ENCODE results near the gene NIN. TPM values are rescaled to one million over a fixed set of nuclear protein-coding genes. Genes with fewer than 3 reads are reported as not detected.
A peak's percentile ranks its signal among the peaks of the same experiment; 100 is the strongest.

Gene NIN
- total and polyA plus RNA-seq, 7 experiments from 2014 or later = 51.1 to 149 (median 106) TPM

DNA sequence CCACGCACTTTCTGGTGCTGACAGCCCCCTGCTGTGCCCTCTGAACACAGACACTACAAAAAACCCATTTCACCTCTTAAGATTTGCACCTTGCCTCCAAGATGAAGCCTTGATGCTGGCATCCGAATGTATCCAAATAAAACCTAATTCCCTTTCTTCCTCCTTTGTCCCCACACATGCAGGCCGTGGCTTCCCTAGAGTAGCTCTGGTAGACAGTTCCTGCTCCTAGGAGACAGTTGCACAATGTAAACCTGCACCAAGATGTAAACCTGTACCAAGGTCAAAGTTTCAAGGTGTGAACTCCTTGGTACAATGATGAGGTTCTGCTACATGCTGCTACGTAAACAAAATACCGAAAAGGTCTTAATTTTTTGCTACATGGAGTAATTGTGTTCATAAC lies 40.3 kb upstream of the NIN start:
- Mint-ChIP-seq H3K27me3 (peaks cover 63 to 86% (median 72%) of the 10 kb centered on the region in 5 donors), H3K4me1 (peaks cover 18 to 45% (median 36%) of the 10 kb centered on the region in 7 donors), H3K9me3 (peaks cover 0 to 2% (median 0%) of the 10 kb centered on the region in 11 donors), H3K36me3 (peaks cover 0 to 1% (median 0%) of the 10 kb centered on the region in 5 donors), H3K4me3 (peak overlapping the region in 8 of 10 donors; percentile 2 to 57 (median 42)), H3K27ac (no peak overlapping the region)
- intact Hi-C loops (cut with micrococcal nuclease) = no loop called here
- DNase-seq (no peak), ATAC-seq (no peak)
- POLR2A ChIA-PET = no interaction called here
- H3K4me3 ChIP-seq (ENCODE audit: low read length) = no peak overlapping the region
- H3K9me3 ChIP-seq (ENCODE audit: control insufficient read depth in 2 of 3, low read length in 3 of 3) = no peaks in the 10 kb centered on the region
- H3K4me1 ChIP-seq (ENCODE audit: control insufficient read depth in 2 of 2, insufficient read depth in 2 of 2, low read length in 2 of 2) = peaks cover 14% of the 10 kb centered on the region in 2 donors
- no peaks in the 10 kb centered on the region for H3K36me3 ChIP-seq (ENCODE audit: control insufficient read depth in 2 of 3, insufficient read depth in 3 of 3, low read length in 3 of 3)
- peaks cover 4 to 24% of the 10 kb centered on the region in 2 donors for H3K27me3 ChIP-seq (ENCODE audit: control insufficient read depth in 2 of 2, insufficient read depth in 2 of 2, low read length in 2 of 2)
- CTCF ChIA-PET = no interaction called here
- H3K27ac ChIP-seq (ENCODE audit: low read depth, low read length) = no peak overlapping the region

DNA sequence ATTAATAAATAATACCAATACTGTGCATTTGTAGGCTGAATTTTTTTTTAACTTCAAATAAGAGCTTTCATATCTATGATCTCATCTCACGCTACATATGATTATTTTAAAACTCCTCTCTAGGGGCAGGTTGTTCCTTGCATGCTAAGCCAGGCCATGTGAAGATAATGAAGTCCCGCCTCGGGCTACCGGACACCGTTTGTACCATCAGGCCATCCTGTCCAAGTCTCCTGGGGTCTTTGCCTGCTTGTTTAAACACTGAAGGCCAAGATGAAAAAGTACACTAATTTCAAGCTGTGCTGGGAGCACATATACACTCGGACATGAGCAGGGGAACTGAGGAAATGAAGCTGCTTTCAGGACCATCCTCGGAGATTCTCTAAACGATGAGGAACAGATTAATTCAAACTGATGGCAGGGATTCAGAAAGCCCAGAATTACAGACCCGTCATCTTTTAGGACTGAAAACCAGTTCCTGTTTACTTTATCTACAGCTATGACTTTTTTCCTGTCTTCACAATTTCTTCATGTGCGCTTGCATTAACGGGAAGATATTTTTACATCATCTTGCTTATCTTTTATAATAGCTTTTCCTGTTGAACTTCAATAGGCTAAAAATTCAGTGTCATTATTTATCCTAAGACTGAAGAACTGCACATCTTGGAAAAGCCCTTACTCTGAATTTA lies 34.6 kb upstream of the NIN start:
- Mint-ChIP-seq H3K4me3 (no peak overlapping the region), H3K27ac (no peak overlapping the region), H3K9me3 (no peaks in the 10 kb centered on the region), H3K36me3 (no peaks in the 10 kb centered on the region), H3K4me1 (peaks cover 0 to 13% (median 5%) of the 10 kb centered on the region in 7 donors), H3K27me3 (peaks cover 36 to 77% (median 42%) of the 10 kb centered on the region in 5 donors)
- no peaks in the 10 kb centered on the region for H3K4me1 ChIP-seq (ENCODE audit: control insufficient read depth in 2 of 2, insufficient read depth in 2 of 2, low read length in 2 of 2)
- H3K9me3 ChIP-seq (ENCODE audit: control insufficient read depth in 2 of 3, low read length in 3 of 3) = no peaks in the 10 kb centered on the region
- intact Hi-C loops (cut with micrococcal nuclease) = loop anchor here (10.0 kb wide), 2 partner anchors 51 to 229 kb away; partner anchors contain the start of gene TRIM9 (in 1 of the 2)
- ATAC-seq (peak; percentile 27), DNase-seq (no peak)
- CTCF ChIA-PET = interaction anchor here (0.6 to 1.1 kb wide), 4 partner anchors 88 to 129 kb away, joined by 3 to 6 read pairs (median 3); no protein-coding TSS in a partner anchor
- H3K27ac ChIP-seq (ENCODE audit: low read depth, low read length) = no peak overlapping the region
- no peak overlapping the region for H3K4me3 ChIP-seq (ENCODE audit: low read length)
- no peaks in the 10 kb centered on the region for H3K36me3 ChIP-seq (ENCODE audit: control insufficient read depth in 2 of 3, insufficient read depth in 3 of 3, low read length in 3 of 3)
- POLR2A ChIA-PET = interaction anchor here (0.7 to 1.0 kb wide), 3 partner anchors 36 to 91 kb away, joined by 3 read pairs; no protein-coding TSS in a partner anchor
- peaks cover 4 to 12% of the 10 kb centered on the region in 2 donors for H3K27me3 ChIP-seq (ENCODE audit: control insufficient read depth in 2 of 2, insufficient read depth in 2 of 2, low read length in 2 of 2)

DNA sequence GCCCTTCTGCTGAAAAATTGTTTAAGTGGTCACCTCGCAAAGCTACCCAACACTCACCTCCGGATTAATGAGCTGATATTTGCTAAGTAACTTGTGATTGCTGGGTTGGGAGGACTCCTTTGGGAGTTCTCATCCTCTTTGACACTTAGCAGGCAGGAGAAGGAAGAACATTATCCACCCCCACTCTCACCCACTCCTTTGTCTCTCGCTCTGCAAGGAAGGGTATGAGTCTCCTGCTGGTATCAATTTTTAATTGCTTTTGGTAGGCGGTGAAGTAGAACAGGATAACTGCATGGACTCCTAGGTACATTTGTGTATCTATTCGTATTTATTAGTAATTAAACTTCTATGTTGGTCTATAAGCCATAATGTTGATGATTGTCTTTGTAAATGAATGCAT lies 34.0 kb upstream of the NIN start:
- Mint-ChIP-seq H3K36me3 (no peaks in the 10 kb centered on the region), H3K27me3 (peaks cover 31 to 71% (median 36%) of the 10 kb centered on the region in 5 donors), H3K9me3 (no peaks in the 10 kb centered on the region), H3K27ac (no peak overlapping the region), H3K4me1 (peaks cover 0 to 19% (median 6%) of the 10 kb centered on the region in 7 donors), H3K4me3 (no peak overlapping the region)
- ChIA-PET CTCF (interaction anchor here (1.0 kb wide), 1 partner anchor 88 kb away, joined by 6 read pairs; no protein-coding TSS in a partner anchor), POLR2A (interaction anchor here (0.9 kb wide), 1 partner anchor 90 kb away, joined by 3 read pairs; no protein-coding TSS in a partner anchor)
- intact Hi-C loops (cut with micrococcal nuclease) = loop anchor here (5.0 to 10.0 kb wide), 3 partner anchors 50 to 230 kb away; partner anchors contain the start of genes SAV1 (in 1 of the 2) and TRIM9 (in 1 of the 2)
- Histone ChIP-seq H3K9me3 (ENCODE audit: control insufficient read depth in 2 of 3, low read length in 3 of 3) (no peaks in the 10 kb centered on the region), H3K36me3 (ENCODE audit: control insufficient read depth in 2 of 3, insufficient read depth in 3 of 3, low read length in 3 of 3) (no peaks in the 10 kb centered on the region), H3K4me3 (ENCODE audit: low read length) (no peak overlapping the region), H3K27me3 (ENCODE audit: control insufficient read depth in 2 of 2, insufficient read depth in 2 of 2, low read length in 2 of 2) (peaks cover 4 to 7% of the 10 kb centered on the region in 2 donors), H3K27ac (ENCODE audit: low read depth, low read length) (no peak overlapping the region), H3K4me1 (ENCODE audit: control insufficient read depth in 2 of 2, insufficient read depth in 2 of 2, low read length in 2 of 2) (no peaks in the 10 kb centered on the region)
- ATAC-seq (no peak), DNase-seq (no peak)

DNA sequence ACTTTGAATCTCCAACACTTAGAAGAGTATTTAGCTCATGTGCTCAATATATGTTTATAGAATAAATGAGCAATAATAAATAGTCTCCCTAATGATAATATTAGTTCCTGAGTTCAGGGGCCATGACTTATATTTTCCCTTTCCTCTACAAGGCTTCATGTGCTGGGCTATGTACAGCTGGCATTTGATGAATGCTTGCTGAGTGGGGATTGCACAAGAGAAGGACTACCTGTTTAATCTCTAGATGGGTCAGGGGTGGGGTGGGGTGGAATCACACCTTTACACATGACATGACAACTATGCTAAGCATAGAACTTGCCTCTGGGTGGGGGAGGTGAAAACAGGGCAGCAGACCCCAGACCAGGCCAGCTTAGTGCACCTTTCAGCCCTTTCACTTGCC lies 33.3 kb upstream of the NIN start:
- H3K9me3 Mint-ChIP-seq = no peaks in the 10 kb centered on the region
- H3K27ac Mint-ChIP-seq = no peak overlapping the region
- ATAC-seq (no peak), DNase-seq (no peak)
- ChIA-PET POLR2A (no interaction called here), CTCF (interaction anchor here (1.0 kb wide), 1 partner anchor 87 kb away, joined by 6 read pairs; no protein-coding TSS in a partner anchor)
- H3K4me1 Mint-ChIP-seq = peaks cover 2 to 21% (median 8%) of the 10 kb centered on the region in 7 donors
- H3K4me3 Mint-ChIP-seq = no peak overlapping the region
- H3K27me3 Mint-ChIP-seq = peaks cover 24 to 64% (median 29%) of the 10 kb centered on the region in 5 donors
- Histone ChIP-seq H3K36me3 (ENCODE audit: control insufficient read depth in 2 of 3, insufficient read depth in 3 of 3, low read length in 3 of 3) (no peaks in the 10 kb centered on the region), H3K4me3 (ENCODE audit: low read length) (no peak overlapping the region), H3K27me3 (ENCODE audit: control insufficient read depth in 2 of 2, insufficient read depth in 2 of 2, low read length in 2 of 2) (peaks cover 2 to 5% of the 10 kb centered on the region in 2 donors), H3K4me1 (ENCODE audit: control insufficient read depth in 2 of 2, insufficient read depth in 2 of 2, low read length in 2 of 2) (peaks cover 5% of the 10 kb centered on the region in 2 donors), H3K9me3 (ENCODE audit: control insufficient read depth in 2 of 3, low read length in 3 of 3) (no peaks in the 10 kb centered on the region), H3K27ac (ENCODE audit: low read depth, low read length) (no peak overlapping the region)
- no peaks in the 10 kb centered on the region for H3K36me3 Mint-ChIP-seq
- intact Hi-C loops (cut with micrococcal nuclease) = loop anchor here (5.0 to 10.0 kb wide), 3 partner anchors 49 to 231 kb away; partner anchors contain the start of genes SAV1 (in 1 of the 2) and TRIM9 (in 1 of the 2)

DNA sequence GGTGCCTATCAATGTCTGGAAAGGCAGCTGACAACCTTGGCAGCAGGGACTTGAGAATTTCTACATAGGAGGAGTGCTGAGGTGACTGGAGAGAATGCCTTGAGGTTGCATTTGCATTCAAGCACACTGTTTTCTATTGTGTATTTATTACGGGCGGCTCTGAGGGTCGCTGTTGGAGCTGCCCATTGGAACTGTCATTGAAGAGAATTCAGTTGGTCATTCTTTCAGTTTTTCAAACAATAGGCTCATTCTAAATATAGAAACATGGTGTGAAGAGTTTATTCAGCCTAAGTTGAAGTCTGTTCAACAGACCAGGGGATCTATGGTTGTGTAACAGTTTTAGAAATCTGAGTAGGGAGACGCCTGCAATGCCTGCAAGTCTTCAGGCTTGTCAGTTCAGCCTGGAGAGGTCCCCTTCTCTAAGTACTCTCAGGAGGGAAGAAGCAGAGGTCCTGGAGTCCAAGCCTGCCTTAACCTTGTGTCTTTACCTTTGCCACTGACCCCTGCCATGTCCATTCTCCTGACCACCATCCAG lies 31.1 kb upstream of the NIN start:
- DNase-seq = no peak
- no peaks in the 10 kb centered on the region for H3K36me3 ChIP-seq (ENCODE audit: control insufficient read depth in 2 of 3, insufficient read depth in 3 of 3, low read length in 3 of 3)
- peaks cover 7% of the 10 kb centered on the region in 2 donors for H3K4me1 ChIP-seq (ENCODE audit: control insufficient read depth in 2 of 2, insufficient read depth in 2 of 2, low read length in 2 of 2)
- Mint-ChIP-seq H3K36me3 (no peaks in the 10 kb centered on the region), H3K4me1 (peaks cover 5 to 25% (median 13%) of the 10 kb centered on the region in 7 donors), H3K9me3 (no peaks in the 10 kb centered on the region), H3K4me3 (no peak overlapping the region), H3K27ac (no peak overlapping the region), H3K27me3 (peaks cover 5 to 48% (median 10%) of the 10 kb centered on the region in 5 donors)
- POLR2A ChIA-PET = interaction anchor here (4.1 to 5.9 kb wide), 2 partner anchors 31 to 86 kb away, joined by 22 to 67 read pairs; partner anchors contain the start of gene NIN
- CTCF ChIA-PET = interaction anchor here (0.8 to 7.3 kb wide), 5 partner anchors 40 to 261 kb away, joined by 3 to 110 read pairs (median 11); no protein-coding TSS in a partner anchor
- ATAC-seq = no peak
- no peaks in the 10 kb centered on the region for H3K9me3 ChIP-seq (ENCODE audit: control insufficient read depth in 2 of 3, low read length in 3 of 3)
- H3K4me3 ChIP-seq (ENCODE audit: low read length) = no peak overlapping the region
- intact Hi-C loops (cut with micrococcal nuclease) = loop anchor here (5.0 to 10.0 kb wide), 3 partner anchors 47 to 233 kb away; partner anchors contain the start of genes SAV1 (in 1 of the 2) and TRIM9 (in 1 of the 2)
- no peaks in the 10 kb centered on the region for H3K27me3 ChIP-seq (ENCODE audit: control insufficient read depth in 2 of 2, insufficient read depth in 2 of 2, low read length in 2 of 2)
- no peak overlapping the region for H3K27ac ChIP-seq (ENCODE audit: low read depth, low read length)

DNA sequence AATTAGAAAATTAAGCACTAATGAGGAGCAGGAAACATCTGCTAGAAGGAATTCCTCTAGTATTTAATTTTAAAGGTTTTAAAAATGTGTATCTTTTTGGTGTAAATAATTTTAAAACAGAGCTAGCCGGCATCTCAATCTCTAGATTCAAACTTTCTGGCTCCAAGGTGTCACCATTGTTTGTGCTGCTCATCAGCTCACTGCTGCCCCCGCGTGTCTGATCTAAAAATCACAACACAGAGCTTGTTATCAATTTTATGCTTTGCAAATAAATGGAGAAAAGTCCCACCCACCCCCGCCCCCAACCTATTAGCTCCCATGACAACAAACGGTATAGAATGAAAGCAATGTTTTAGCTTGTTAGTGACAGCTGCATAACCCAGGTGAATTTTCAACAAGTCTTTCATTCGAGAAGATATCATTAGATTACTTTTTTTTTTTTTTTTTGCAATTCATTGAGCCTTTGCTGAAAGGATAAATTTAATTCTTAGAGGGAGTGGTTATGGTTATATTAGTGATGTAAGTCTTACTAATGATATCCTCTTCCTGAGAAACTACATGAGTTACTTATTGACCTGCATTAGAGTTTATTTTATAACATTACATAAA lies 29.6 kb upstream of the NIN start:
- Histone ChIP-seq H3K4me3 (ENCODE audit: low read length) (peak overlapping the region; percentile 84), H3K27me3 (ENCODE audit: control insufficient read depth in 2 of 2, insufficient read depth in 2 of 2, low read length in 2 of 2) (no peaks in the 10 kb centered on the region), H3K4me1 (ENCODE audit: control insufficient read depth in 2 of 2, insufficient read depth in 2 of 2, low read length in 2 of 2) (peaks cover 7% of the 10 kb centered on the region in 2 donors), H3K27ac (ENCODE audit: low read depth, low read length) (peak overlapping the region; percentile 56), H3K36me3 (ENCODE audit: control insufficient read depth in 2 of 3, insufficient read depth in 3 of 3, low read length in 3 of 3) (no peaks in the 10 kb centered on the region), H3K9me3 (ENCODE audit: control insufficient read depth in 2 of 3, low read length in 3 of 3) (no peaks in the 10 kb centered on the region)
- intact Hi-C loops (cut with micrococcal nuclease) = loop anchor here (1.0 to 10.0 kb wide), 20 partner anchors 25 to 540 kb away; partner anchors contain the start of genes NIN (in 2 of the 2), MAP4K5 (in 1 of the 2), SAV1 (in 1 of the 2) and TRIM9 (in 1 of the 2)
- Mint-ChIP-seq H3K36me3 (no peaks in the 10 kb centered on the region), H3K4me3 (peak overlapping the region; percentile 89 to 95 (median 92)), H3K4me1 (peaks cover 3 to 23% (median 11%) of the 10 kb centered on the region in 7 donors), H3K9me3 (no peaks in the 10 kb centered on the region), H3K27me3 (peaks cover 0 to 33% (median 2%) of the 10 kb centered on the region in 5 donors), H3K27ac (peak overlapping the region; percentile 83 to 95 (median 88))
- POLR2A ChIA-PET = interaction anchor here (0.6 to 5.9 kb wide), 18 partner anchors 9 to 743 kb away, joined by 3 to 67 read pairs (median 4); partner anchors contain the start of gene NIN
- CTCF ChIA-PET = interaction anchor here (0.5 to 7.3 kb wide), 35 partner anchors 8 to 687 kb away, joined by 3 to 110 read pairs (median 5); no protein-coding TSS in a partner anchor
- ATAC-seq (peak; percentile 90), DNase-seq (peak; percentile 80 to 90 (median 86))
